Left cardiac atrium (tissue), 4 donors: ENCODE results near the gene KIFC3. TPM values are rescaled to one million over a fixed set of nuclear protein-coding genes. Genes with fewer than 3 reads are reported as not detected.
A peak's percentile ranks its signal among the peaks of the same experiment; 100 is the strongest.
"Not testable (repeated sequence)": the region's sequence is repeated elsewhere in the genome, so short reads cannot be mapped to it uniquely, and the experiment has no call there.

Experiments
- ATAC-seq, 2 donors: fragments of 200-7000 bp; cut with Tn5 transposase; one replicate each; pipeline ENCODE4 v1.9.1; 2020; ENCODE audit warnings: mild to moderate bottlenecking in 2 of 2, moderate library complexity in 2 of 2
- DNase-seq: peaks from one replicate; pipeline ENCODE4 v3.0.0-alpha.2; 2020
- intact Hi-C, 2 donors: fragments of 100-400 bp; cut with DNase I; formaldehyde crosslinking; loops; one replicate each; pipeline versions ENCODE4 v1.14.1 to v1.15.1; 2022 to 2023
- microRNA-seq, 2 donors: library from miRNA; unstranded; fragments of <30 nt; microRNA quantifications; one replicate each; pipeline ENCODE4 v1.2.0, GENCODE V29; 2020
- total RNA-seq, 2 donors: library from RNA; stranded (reverse); fragmentation: NEBNext Ultra II Directional; extraction: Animal tissue kit (Norgen Biotek cat#: 25700); gene quantifications; one replicate each; pipeline ENCODE4 v1.2.1, GENCODE V29; 2021
- donor health status: DM: no; HTN: yes; CAD: no.
- donor health status: DM: no; HTN: yes; CAD: no; lungs with severe emphysema.
- donor health status: DM: yes; HTN: yes; CAD: no.
- donor health status: Dilated cardiomyopathy.

Gene KIFC3
- total RNA-seq, 2 donors from 2014 or later: 37.1 to 55.4 TPM

GRCh38 chr16:57723170-57723569 is 79.1 kb downstream of the KIFC3 start:
- intact Hi-C loops: loop anchor here (5.0 to 10.0 kb wide), 2 partner anchors 146 to 148 kb away; no protein-coding TSS in a partner anchor
- no peak for ATAC-seq
- DNase-seq: no peak

GRCh38 chr16:57722651-57723050 is 79.6 kb downstream of the KIFC3 start:
- DNase-seq (no peak), ATAC-seq (no peak)
- intact Hi-C loops: loop anchor here (5.0 to 10.0 kb wide), 2 partner anchors 145 to 148 kb away; no protein-coding TSS in a partner anchor

- intact Hi-C loops: loop anchor here (5.0 to 10.0 kb wide), 2 partner anchors 145 to 147 kb away; no protein-coding TSS in a partner anchor
- DNase-seq (no peak), ATAC-seq (no peak)
Measured at GRCh38 chr16:57722210-57722499, 80.1 kb downstream of the KIFC3 start.

- DNase-seq (no peak), ATAC-seq (no peak)
- intact Hi-C loops: loop anchor here (5.0 to 10.0 kb wide), 2 partner anchors 144 to 147 kb away; no protein-coding TSS in a partner anchor
Measured at GRCh38 chr16:57721356-57722209, 80.7 kb downstream of the KIFC3 start.

GRCh38 chr16:57720142-57720575 is 82.1 kb downstream of the KIFC3 start:
- intact Hi-C loops: loop anchor here (5.0 to 10.0 kb wide), 2 partner anchors 143 to 145 kb away; no protein-coding TSS in a partner anchor
- ATAC-seq: peak; percentile 47 to 80

GRCh38 chr16:57714047-57714446 is 88.2 kb downstream of the KIFC3 start:
- intact Hi-C loops: loop anchor here in 1 of 2 donors (10.0 kb wide), 1 partner anchor 49 kb away; the partner anchor contains the start of gene ADGRG3
- DNase-seq (no peak), ATAC-seq (no peak)

More at GRCh38 chr16:57720142-57720575, 82.1 kb downstream of the KIFC3 start:
- DNase-seq: peak; percentile 50

GRCh38 chr16:57713596-57713995 is 88.7 kb downstream of the KIFC3 start:
- intact Hi-C loops: loop anchor here in 1 of 2 donors (10.0 kb wide), 1 partner anchor 49 kb away; the partner anchor contains the start of gene ADGRG3
- ATAC-seq (no peak), DNase-seq (no peak)

GRCh38 chr16:57712569-57712968 is 89.7 kb downstream of the KIFC3 start:
- DNase-seq, ATAC-seq: not testable (repeated sequence)
- intact Hi-C loops: loop anchor here in 1 of 2 donors (10.0 kb wide), 1 partner anchor 48 kb away; the partner anchor contains the start of gene ADGRG3

- DNase-seq (no peak), ATAC-seq (no peak)
- intact Hi-C loops: loop anchor here in 1 of 2 donors (10.0 kb wide), 1 partner anchor 47 kb away; the partner anchor contains the start of gene ADGRG3
Measured at GRCh38 chr16:57711993-57712392, 90.3 kb downstream of the KIFC3 start.

GRCh38 chr16:57711346-57711745 is 90.9 kb downstream of the KIFC3 start:
- DNase-seq: no peak
- ATAC-seq: no peak

GRCh38 chr16:57709663-57710062 is 92.6 kb downstream of the KIFC3 start:
- DNase-seq: no peak
- intact Hi-C loops: loop anchor here in 1 of 2 donors (10.0 kb wide), 1 partner anchor 45 kb away; the partner anchor contains the start of gene ADGRG3
- no peak for ATAC-seq

More at GRCh38 chr16:57711346-57711745, 90.9 kb downstream of the KIFC3 start:
- intact Hi-C loops: loop anchor here in 1 of 2 donors (10.0 kb wide), 1 partner anchor 47 kb away; the partner anchor contains the start of gene ADGRG3

Small RNAs within 50 kb of the gene (microRNA-seq; reads per million reads assigned to microRNA genes)
- 0 to 0.27 reads per million in 2 donors for gene MIR6772

Other genes starting within 250 kb of the KIFC3 start
- gene ADGRG1, start 173.9 kb downstream of the KIFC3 start, total RNA-seq: 10 to 100 TPM; 22.9 to 41.9 TPM
- gene ADGRG3, start 134.2 kb downstream of the KIFC3 start, total RNA-seq: 1 to 10 TPM in 1 of 2 donors, under 1 TPM in 1; 0.97 to 1.1 TPM
- gene DRC7, start 107.7 kb downstream of the KIFC3 start, total RNA-seq: not detected
- gene KATNB1, start 66.7 kb downstream of the KIFC3 start, total RNA-seq: 10 to 100 TPM; 11.2 to 11.7 TPM
- gene CNGB1, start 168.6 kb upstream of the KIFC3 start, total RNA-seq: not detected
- 1 to 10 TPM; 5.9 to 8.1 TPM for gene ZNF319, start 198.2 kb upstream of the KIFC3 start, total RNA-seq
- gene USB1, start 198.9 kb upstream of the KIFC3 start, total RNA-seq: 10 to 100 TPM; 32.3 to 37.7 TPM
- gene MMP15, start 223.3 kb upstream of the KIFC3 start, total RNA-seq: 10 to 100 TPM; 46.2 to 52.9 TPM